H1 (cell line): Measurements from ENCODE around the gene LANCL3. TPM values are rescaled to one million over a fixed set of nuclear protein-coding genes. Genes with fewer than 3 reads are reported as not detected.

Source experiments
- CTCF ChIA-PET: fragments of 300-600 bp; sonication (Branson Sonifier 250); formaldehyde crosslinking; loops from one replicate; lab custom pipeline; 2021; ENCODE audit not compliant: partially characterized antibody; lab: Charles Lee
- POLR2A ChIA-PET: fragments of 300-600 bp; sonication (Branson Sonifier 250); formaldehyde crosslinking; loops from one replicate; lab custom pipeline; 2021; ENCODE audit warnings: inconsistent platforms; ENCODE audit not compliant: partially characterized antibody; lab: Charles Lee
- DNase-seq, 2 experiments: peaks; one replicate each; pipeline versions ENCODE4 v3.0.0 to v3.0.0-alpha.2; 2010 to 2022; ENCODE audit warnings: low spot score in 2 of 2, low read depth in 1 of 2, mixed read lengths in 1 of 2
- FAIRE-seq: peaks from 2 replicates; lab custom pipeline; 2011; peaks lifted over from hg19 to GRCh38; lab: Jason Lieb, UNC
- H2AFZ ChIP-seq: 2 replicates; pipeline ENCODE4 v1.8.1; 2012; ENCODE audit warnings: low read length, inconsistent platforms
- H2AK5ac ChIP-seq: 2 replicates; pipeline ENCODE4 v1.6.1; 2013; ENCODE audit warnings: low read depth, low read length
- H2BK120ac ChIP-seq: replicated peaks from 2 replicates; pipeline ENCODE3; 2013; ENCODE audit warnings: low read depth, low read length, inconsistent platforms
- H2BK12ac ChIP-seq: 2 replicates; pipeline ENCODE4 v1.6.1; 2013; ENCODE audit warnings: low read depth, low read length
- H2BK15ac ChIP-seq: 2 replicates; pipeline ENCODE4 v1.6.1; 2013; ENCODE audit warnings: low read length
- H2BK20ac ChIP-seq: 2 replicates; pipeline ENCODE4 v1.6.1; 2013; ENCODE audit warnings: low read length
- H2BK5ac ChIP-seq: 2 replicates; pipeline ENCODE4 v1.6.1; 2013; ENCODE audit warnings: low read depth, low read length
- H3K14ac ChIP-seq: 2 replicates; pipeline ENCODE4 v1.6.1; 2013; ENCODE audit warnings: inconsistent platforms; ENCODE audit not compliant: insufficient read length
- H3K18ac ChIP-seq: 2 replicates; pipeline ENCODE4 v1.6.1; 2013; ENCODE audit warnings: low read length; ENCODE audit errors: extremely low read depth
- H3K23ac ChIP-seq: 2 replicates; pipeline ENCODE4 v1.6.1; 2013; ENCODE audit warnings: inconsistent platforms; ENCODE audit not compliant: insufficient read length
- H3K23me2 ChIP-seq: 2 replicates; pipeline ENCODE4 v1.6.1; 2013; ENCODE audit warnings: low read depth, low read length
- H3K27ac ChIP-seq: 2 replicates; pipeline ENCODE4 v1.6.1; 2011; ENCODE audit warnings: low read depth, low read length, inconsistent platforms
- H3K27me3 ChIP-seq, 4 experiments: replicated peaks in 1 of 4; 1 replicate in 1 of 4; 2 replicates in 3 of 4; pipeline versions ENCODE4 v1.6.1 to v1.8.1; 2011 to 2013; ENCODE audit warnings: low read length in 3 of 4, mild to moderate bottlenecking in 3 of 4, inconsistent platforms in 2 of 4, mixed read lengths in 2 of 4, moderate library complexity in 1 of 4; ENCODE audit not compliant: control insufficient read depth in 3 of 4, insufficient read depth in 3 of 4; ENCODE audit errors: extremely low read depth in 1 of 4
- H3K36me3 ChIP-seq, 4 experiments: 2 replicates each; pipeline versions ENCODE4 v1.6.1 to v1.8.1; 2011 to 2013; ENCODE audit warnings: mild to moderate bottlenecking in 4 of 4, low read length in 3 of 4, moderate library complexity in 2 of 4, control low read depth in 1 of 4, inconsistent platforms in 1 of 4; ENCODE audit not compliant: insufficient read depth in 4 of 4, control insufficient read depth in 2 of 4
- H3K4ac ChIP-seq: replicated peaks from 2 replicates; pipeline ENCODE3; 2013; ENCODE audit warnings: low read length, low read depth, mixed read lengths, inconsistent platforms; ENCODE audit not compliant: insufficient read length
- H3K4me1 ChIP-seq, 4 experiments: replicated peaks in 1 of 4; 1 replicate in 1 of 4; 2 replicates in 3 of 4; pipeline versions ENCODE4 v1.6.1 to v1.8.1; 2011 to 2013; ENCODE audit warnings: low read length in 3 of 4, inconsistent platforms in 2 of 4, mixed read lengths in 1 of 4; ENCODE audit not compliant: insufficient read depth in 4 of 4, control insufficient read depth in 3 of 4
- H3K4me2 ChIP-seq, 2 experiments: 2 replicates each; pipeline versions ENCODE4 v1.6.1 to v1.8.1; 2011 to 2013; ENCODE audit warnings: low read depth in 2 of 2, low read length in 2 of 2, control low read depth in 1 of 2, inconsistent platforms in 1 of 2, mild to moderate bottlenecking in 1 of 2; ENCODE audit not compliant: insufficient read depth in 1 of 2
- H3K4me3 ChIP-seq, 4 experiments: fragments of 200-600, 300-600 bp in 1 of 4; sonication (generic), shearing (Covaris generic), sonication (Bioruptor Twin) in 1 of 4; 2 replicates each; pipeline versions ENCODE4 v1.5.1 to v1.8.1; 2011 to 2016; ENCODE audit warnings: low read length in 4 of 4, low read depth in 3 of 4, control low read depth in 2 of 4, inconsistent platforms in 2 of 4, mild to moderate bottlenecking in 2 of 4, mixed read lengths in 1 of 4, moderate library complexity in 1 of 4; ENCODE audit not compliant: insufficient read depth in 2 of 4; ENCODE audit errors: extremely low read depth in 1 of 4
- H3K56ac ChIP-seq: replicated peaks from 2 replicates; pipeline ENCODE3; 2013; ENCODE audit warnings: low read depth, mild to moderate bottlenecking, mixed read lengths, low read length, inconsistent platforms; ENCODE audit not compliant: insufficient read length
- H3K79me1 ChIP-seq: 2 replicates; pipeline ENCODE4 v1.6.1; 2013; ENCODE audit warnings: low read depth, low read length, control low read depth
- H3K79me2 ChIP-seq, 2 experiments: 2 replicates each; pipeline versions ENCODE4 v1.6.1 to v1.8.1; 2012 to 2013; ENCODE audit warnings: low read length in 2 of 2, mild to moderate bottlenecking in 2 of 2, inconsistent platforms in 1 of 2; ENCODE audit not compliant: insufficient read depth in 2 of 2, control insufficient read depth in 1 of 2
- H3K9ac ChIP-seq, 4 experiments: replicated peaks in 1 of 4; 1 replicate in 1 of 4; 2 replicates in 3 of 4; pipeline versions ENCODE4 v1.6.1 to v1.8.1; 2011 to 2013; ENCODE audit warnings: low read depth in 3 of 4, low read length in 3 of 4, control low read depth in 2 of 4, mild to moderate bottlenecking in 2 of 4, moderate library complexity in 2 of 4, inconsistent platforms in 1 of 4; ENCODE audit errors: extremely low read depth in 1 of 4
- H3K9me3 ChIP-seq, 2 experiments: 2 replicates each; pipeline versions ENCODE4 v1.6.1 to v1.8.1; 2012 to 2013; ENCODE audit warnings: mild to moderate bottlenecking in 2 of 2, moderate library complexity in 2 of 2, control low read depth in 1 of 2, inconsistent platforms in 1 of 2, low read depth in 1 of 2, low read length in 1 of 2, mixed read lengths in 1 of 2; ENCODE audit not compliant: insufficient read depth in 2 of 2
- H4K20me1 ChIP-seq, 2 experiments: replicated peaks in 1 of 2; 2 replicates each; pipeline versions ENCODE3 to v1.8.1; 2011 to 2013; ENCODE audit warnings: inconsistent platforms in 2 of 2, low read length in 2 of 2, mild to moderate bottlenecking in 1 of 2; ENCODE audit not compliant: insufficient read depth in 2 of 2, control insufficient read depth in 1 of 2
- H4K5ac ChIP-seq: 2 replicates; pipeline ENCODE4 v1.6.1; 2013; ENCODE audit warnings: low read length, low read depth, mixed read lengths, inconsistent platforms; ENCODE audit not compliant: insufficient read length
- H4K8ac ChIP-seq: 2 replicates; pipeline ENCODE4 v1.8.0; 2013; ENCODE audit warnings: mild to moderate bottlenecking, moderate library complexity, low read length, inconsistent platforms; ENCODE audit not compliant: insufficient read depth; ENCODE audit errors: extremely low read depth
- H4K91ac ChIP-seq: replicated peaks from 2 replicates; pipeline ENCODE3; 2013; ENCODE audit warnings: low read length, mixed read lengths, inconsistent platforms; ENCODE audit not compliant: insufficient read length
- ATF3 ChIP-seq: IDR thresholded peaks from 2 replicates; pipeline ENCODE4 v1.6.1; 2011; ENCODE audit warnings: low read depth, mild to moderate bottlenecking, low read length; ENCODE audit not compliant: insufficient read depth
- BCL11A ChIP-seq, 2 experiments: IDR thresholded peaks; one replicate each; pipeline ENCODE4 v1.6.1; 2011; ENCODE audit warnings: low read depth in 2 of 2, low read length in 2 of 2, mild to moderate bottlenecking in 2 of 2
- CBX5 ChIP-seq: fragments of 300-800, 300-1000 bp; sonication (generic); IDR thresholded peaks from 2 replicates; pipeline ENCODE4 v1.7.1; 2016; ENCODE audit warnings: antibody characterized with exemption, low read length, low read depth
- CHD2 ChIP-seq: IDR thresholded peaks from 2 replicates; pipeline ENCODE4 v1.6.1; 2012; ENCODE audit warnings: low read length, improper control_type of control experiment
- EZH2 ChIP-seq: fragments of 200-600 bp; sonication (generic); IDR thresholded peaks from 2 replicates; pipeline ENCODE4 v1.7.1; 2012; ENCODE audit warnings: low read depth, mild to moderate bottlenecking, moderate library complexity, low read length, inconsistent platforms; ENCODE audit not compliant: severe bottlenecking
- JUN ChIP-seq: IDR thresholded peaks from 2 replicates; pipeline ENCODE4 v1.6.1; 2011; ENCODE audit warnings: low read depth, mild to moderate bottlenecking, improper control_type of control experiment, low read length
- MAFK ChIP-seq: IDR thresholded peaks from 2 replicates; pipeline ENCODE4 v1.6.1; 2012; ENCODE audit warnings: low read depth, mild to moderate bottlenecking, improper control_type of control experiment, low read length
- SIN3A ChIP-seq, 2 experiments: IDR thresholded peaks in 1 of 2; conservative IDR thresholded peaks in 1 of 2; 2 replicates each; pipeline ENCODE4 v1.6.1; 2011 to 2012; ENCODE audit warnings: low read length in 2 of 2, improper control_type of control experiment in 1 of 2, low read depth in 1 of 2, mild to moderate bottlenecking in 1 of 2
- SIRT6 ChIP-seq: IDR thresholded peaks from one replicate; pipeline ENCODE4 v1.7.1; 2012; ENCODE audit warnings: low read length, inconsistent platforms
- SP4 ChIP-seq: IDR thresholded peaks from 2 replicates; pipeline ENCODE4 v1.6.1; 2012; ENCODE audit warnings: low read length, inconsistent platforms
- SRF ChIP-seq: IDR thresholded peaks from 2 replicates; pipeline ENCODE4 v1.6.1; 2011; ENCODE audit warnings: mild to moderate bottlenecking, low read depth, low read length, moderate library complexity
- SUZ12 ChIP-seq: fragments of 200-600 bp; sonication (generic); IDR thresholded peaks from 2 replicates; pipeline ENCODE4 v1.6.1; 2012; ENCODE audit warnings: mild to moderate bottlenecking, inconsistent platforms, low read length, moderate library complexity, mixed read lengths
- TCF12 ChIP-seq: IDR thresholded peaks from 2 replicates; pipeline ENCODE4 v1.6.1; 2011; ENCODE audit warnings: low read depth, mild to moderate bottlenecking, low read length
- WGBS, 2 experiments: shearing (Covaris generic) in 1 of 2; methylation state at CpG; one replicate each; pipeline versions ENCODE4 v1.1.6 to v1.1.7; 2013 to 2015; ENCODE audit warnings: low lambda C conversion rate in 2 of 2, mixed read lengths in 2 of 2, inconsistent platforms in 1 of 2, low coverage in 1 of 2, missing lambda C conversion rate in 1 of 2; ENCODE audit not compliant: insufficient replicate concordance in 2 of 2, insufficient coverage in 1 of 2, insufficient read length in 1 of 2; ENCODE audit errors: extremely low coverage in 1 of 2, missing lambda C conversion rate in 1 of 2; 5-methylcytosine and 5-hydroxymethylcytosine counted together
- polyA plus RNA-seq, 7 experiments: library from polyadenylated mRNA; depleted of rRNA in 3 of 7; stranded (reverse) in 5 of 7; unstranded in 2 of 7; fragments of >200 nt in 5 of 7; fragments of 200-250 nt in 2 of 7; gene quantifications; 1 replicate in 5 of 7; 2 replicates in 1 of 7; 4 replicates in 1 of 7; pipeline versions ENCODE4 v1.2.1 to v1.2.3, GENCODE V29; 2011 to 2013; ENCODE audit warnings: missing spikeins in 2 of 7, mixed read lengths in 2 of 7
- total RNA-seq: library from RNA; stranded (reverse); fragmentation: NEBNext Ultra II Directional; extraction: Animal tissue kit (Norgen Biotek cat#: 25700); gene quantifications from 2 replicates; pipeline ENCODE4 v1.2.1, GENCODE V29; 2021

Gene LANCL3
- total and polyA plus RNA-seq, 2 of the 8 experiments (the other 6 are each of a cell fraction or from before 2014, with no cell fraction given): 0.11 to 0.37 TPM

DNA sequence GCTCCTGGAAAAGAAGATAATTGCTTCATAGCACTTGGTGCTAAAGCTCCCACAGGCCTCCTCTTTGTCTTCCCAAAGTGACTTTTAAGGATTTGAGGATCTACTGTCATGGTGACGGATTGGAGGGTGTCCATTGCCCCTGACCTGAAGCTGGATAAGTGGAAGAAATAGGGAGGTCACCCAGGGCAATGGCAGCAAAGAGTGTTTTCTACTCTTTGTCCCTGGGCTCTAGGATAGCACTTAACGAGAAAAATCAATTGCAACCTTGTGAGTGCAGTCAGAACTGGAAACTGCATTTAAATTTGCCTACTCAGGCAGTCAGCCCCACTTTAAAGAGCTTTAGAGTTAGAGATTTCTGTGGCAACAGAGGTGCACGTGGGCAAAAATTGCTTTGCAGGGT, 70.4 kb downstream of the LANCL3 start:
- WGBS, 2 experiments: 93% methylated on average over 2 of the region's 3 CpGs; no CpG with 5 or more reads in 1 of the 2 experiments
- H3K27me3 ChIP-seq: no peaks in the 10 kb centered on the region
- no peaks in the 10 kb centered on the region for H3K4me1 ChIP-seq
- H3K14ac ChIP-seq: no peak overlapping the region
- no peak overlapping the region for H2BK20ac ChIP-seq
- no peak overlapping the region for H2BK15ac ChIP-seq
- no peak overlapping the region for H3K9ac ChIP-seq
- no peak overlapping the region for H4K91ac ChIP-seq
- ChIA-PET CTCF (interaction anchor here (0.6 kb wide), 1 partner anchor 174 kb away, joined by 3 read pairs; no protein-coding TSS in a partner anchor), POLR2A (no interaction called here)
- no peak overlapping the region for H2AK5ac ChIP-seq
- no peak overlapping the region for H2BK120ac ChIP-seq
- no peak for TF ChIP-seq SP4
- TF ChIP-seq CBX5: no peak
- no peak for TF ChIP-seq ATF3
- TF ChIP-seq SIRT6: no peak
- no peak for TF ChIP-seq TCF12
- no peak for TF ChIP-seq SRF
- TF ChIP-seq MAFK: no peak
- TF ChIP-seq SIN3A (conservative IDR thresholded peaks at IDR 0.05 in 1 of 2, IDR thresholded peaks at IDR 0.05 in 1 of 2; ENCODE audit: low read depth in 1 of 2, low read length in 2 of 2): no peak
- no peak for TF ChIP-seq BCL11A (IDR thresholded peaks at IDR 0.05; ENCODE audit: low read depth in 2 of 2, low read length in 2 of 2)
- no peak for TF ChIP-seq EZH2
- TF ChIP-seq SUZ12: no peak
- TF ChIP-seq CHD2: no peak
- no peak for TF ChIP-seq JUN
- H3K36me3 ChIP-seq: no peaks in the 10 kb centered on the region
- H4K5ac ChIP-seq: no peak overlapping the region
- no peak overlapping the region for H3K4me3 ChIP-seq
- no peak overlapping the region for H2BK5ac ChIP-seq
- H3K56ac ChIP-seq: no peak overlapping the region
- no peaks in the 10 kb centered on the region for H3K9me3 ChIP-seq
- DNase-seq (no peak), FAIRE-seq (no peak)
- no peaks in the 10 kb centered on the region for H3K79me1 ChIP-seq
- H2AFZ ChIP-seq: no peak overlapping the region
- H2BK12ac ChIP-seq: no peak overlapping the region
- no peaks in the 10 kb centered on the region for H3K79me2 ChIP-seq
- no peak overlapping the region for H3K18ac ChIP-seq
- H3K27ac ChIP-seq: no peak overlapping the region
- no peak overlapping the region for H3K4me2 ChIP-seq
- no peak overlapping the region for H4K8ac ChIP-seq
- no peak overlapping the region for H3K4ac ChIP-seq
- no peaks in the 10 kb centered on the region for H3K23me2 ChIP-seq
- no peak overlapping the region for H3K23ac ChIP-seq
- H4K20me1 ChIP-seq: no peaks in the 10 kb centered on the region
